Stimulated activated CD8-positive, alpha-beta memory T cell treated with anti-CD3 and anti-CD28 coated beads, Interleukin-12 subunit alpha, Interleukin-12 subunit beta, amount 100 ng/mL, for 1 hour (primary cell): ENCODE results near the gene PRKCE.
"Not testable (repeated sequence)": the region's sequence is repeated elsewhere in the genome, so short reads cannot be mapped to it uniquely, and the experiment has no call there.

Experiments
- DNase-seq: peaks from one replicate; pipeline ENCODE4 v3.0.0-alpha.2; 2020; ENCODE audit warnings: low read depth

Gene PRKCE

DNA sequence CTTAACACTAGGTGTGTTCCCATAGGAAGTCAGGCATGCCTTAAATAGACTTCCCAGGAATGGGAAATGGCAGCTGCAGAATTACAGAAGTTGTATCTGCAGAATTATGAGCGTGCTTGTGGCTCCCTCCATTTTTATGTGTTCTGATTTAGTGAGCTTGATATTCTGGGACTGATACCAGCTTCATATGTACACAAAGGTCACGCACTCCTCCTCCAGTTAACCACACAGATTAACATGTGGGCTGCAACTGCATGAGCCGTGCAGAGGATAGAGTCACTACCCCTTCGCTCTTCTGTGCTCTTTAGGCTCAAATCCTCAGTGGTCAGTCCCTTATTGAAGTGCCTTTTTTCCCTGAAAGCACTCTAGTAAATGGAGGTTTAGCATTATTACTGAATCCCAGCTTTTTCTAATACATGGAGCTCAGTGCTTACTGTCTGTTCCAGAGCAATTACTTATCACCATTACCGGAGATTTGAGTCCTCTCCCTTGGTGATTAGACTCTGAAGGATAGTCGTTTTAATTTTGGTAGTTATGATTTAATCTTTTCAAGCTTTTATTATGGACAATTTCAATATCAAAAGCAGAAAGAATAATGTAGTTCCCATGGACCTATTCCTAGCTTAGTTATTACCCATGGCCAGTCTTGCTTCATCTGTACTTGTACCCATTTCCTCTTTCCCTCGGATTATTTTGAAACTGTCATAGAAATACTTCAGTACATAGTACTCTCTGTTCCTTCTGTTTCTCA lies 238.3 kb downstream of the PRKCE start:
- no peak for DNase-seq

DNA sequence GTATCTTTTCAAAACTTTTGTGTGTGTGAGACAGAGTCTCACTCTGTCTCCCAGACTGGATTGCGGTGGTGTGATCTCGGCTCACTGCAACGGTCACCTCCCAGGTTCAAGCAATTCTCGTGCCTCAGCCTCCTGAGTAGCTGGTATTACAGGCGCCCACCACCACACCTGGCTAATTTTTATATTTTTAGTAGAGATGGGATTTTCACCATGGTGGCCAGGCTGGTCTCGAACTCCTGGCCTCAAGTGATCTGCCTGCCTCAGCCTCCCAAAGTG lies 238.8 kb downstream of the PRKCE start:
- not testable (repeated sequence) for DNase-seq

DNA sequence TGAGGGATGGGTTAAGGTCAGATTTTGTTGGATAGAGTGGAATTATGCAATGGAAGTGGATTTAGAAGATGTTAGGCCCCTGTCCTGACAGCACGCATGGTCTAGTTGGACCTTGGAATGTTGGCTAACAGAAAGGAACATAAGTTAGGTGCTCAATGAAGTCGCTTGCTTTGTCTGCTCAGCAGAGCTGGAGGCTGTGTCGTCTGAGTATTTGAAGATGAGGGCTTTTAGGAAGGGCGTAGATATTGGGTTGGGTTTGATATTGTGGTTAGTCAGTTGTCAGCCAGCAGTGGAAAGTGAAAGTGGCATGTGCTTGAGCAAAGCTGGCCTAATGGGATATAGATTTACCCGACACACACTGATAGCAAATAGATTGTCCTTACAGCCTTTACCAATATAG lies 239.3 kb downstream of the PRKCE start:
- DNase-seq, result no peak

DNA sequence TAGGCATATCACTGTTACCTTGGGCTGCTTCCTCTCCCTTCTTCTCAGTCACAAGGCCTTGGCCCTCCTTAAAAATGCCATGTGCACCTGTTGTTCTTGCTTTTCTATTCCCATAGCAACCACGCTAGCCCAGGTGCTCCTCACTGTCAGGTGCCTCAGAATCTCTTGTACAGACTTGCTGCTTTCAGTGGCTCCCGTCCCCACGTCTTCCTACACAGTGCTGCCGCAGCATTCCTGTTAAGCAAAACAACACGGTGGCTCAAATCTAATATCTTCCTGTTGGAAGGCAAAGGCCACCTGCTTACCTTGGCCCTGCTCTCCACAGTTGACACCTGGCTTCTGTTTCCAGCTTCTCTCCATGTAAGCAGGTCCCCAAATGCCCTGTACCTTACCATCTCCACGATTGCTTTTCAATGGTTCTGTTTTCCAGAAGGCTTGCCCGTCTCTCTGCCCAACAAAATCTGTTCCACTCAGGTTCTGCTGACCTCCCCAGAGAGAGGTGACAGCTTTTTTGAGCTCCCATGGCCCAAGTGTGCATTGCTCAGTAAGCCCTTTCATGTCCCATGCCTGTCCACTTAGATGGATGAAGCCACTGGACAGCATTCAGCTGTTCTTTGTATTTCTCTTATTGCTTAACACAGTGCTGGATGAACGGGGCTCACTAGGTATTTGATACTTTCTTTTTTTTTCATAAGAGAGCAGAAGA lies 240.4 kb downstream of the PRKCE start:
- no peak for DNase-seq

DNA sequence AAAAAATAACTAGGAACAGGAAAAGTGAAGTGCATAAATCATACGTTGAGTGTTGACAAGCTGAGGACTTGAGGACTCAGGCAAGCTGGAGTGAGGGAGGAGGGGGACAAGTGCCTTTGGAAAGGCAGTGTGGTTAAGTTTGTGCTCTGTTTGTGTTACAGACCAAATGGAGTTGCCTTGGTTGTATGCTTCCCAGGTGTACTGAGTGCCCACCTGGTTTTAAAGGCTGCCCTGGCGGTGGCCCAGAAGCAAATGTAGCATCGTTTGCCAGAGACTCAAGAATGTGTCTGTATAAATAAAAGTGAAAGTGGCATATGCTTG lies 240.9 kb downstream of the PRKCE start:
- no peak for DNase-seq

DNA sequence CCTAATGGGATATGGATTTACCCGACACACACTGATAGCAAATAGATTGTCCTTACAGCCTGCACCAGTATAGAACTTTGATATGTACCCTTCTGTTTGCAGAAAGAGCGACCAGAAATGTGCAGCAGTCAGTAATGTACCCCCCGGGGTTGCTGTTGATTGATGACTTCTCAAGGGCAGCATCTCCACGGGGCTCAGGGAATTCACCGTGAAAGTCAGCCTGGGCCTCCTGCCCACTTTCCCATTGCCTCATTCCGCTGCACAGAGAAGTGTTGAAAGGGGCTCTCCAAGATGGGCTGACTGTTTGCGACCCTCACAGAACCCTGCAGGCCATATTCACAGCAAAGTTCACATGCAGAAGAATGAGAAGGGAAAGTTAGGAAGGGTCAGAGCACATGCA lies 241.3 kb downstream of the PRKCE start:
- DNase-seq, result no peak

DNA sequence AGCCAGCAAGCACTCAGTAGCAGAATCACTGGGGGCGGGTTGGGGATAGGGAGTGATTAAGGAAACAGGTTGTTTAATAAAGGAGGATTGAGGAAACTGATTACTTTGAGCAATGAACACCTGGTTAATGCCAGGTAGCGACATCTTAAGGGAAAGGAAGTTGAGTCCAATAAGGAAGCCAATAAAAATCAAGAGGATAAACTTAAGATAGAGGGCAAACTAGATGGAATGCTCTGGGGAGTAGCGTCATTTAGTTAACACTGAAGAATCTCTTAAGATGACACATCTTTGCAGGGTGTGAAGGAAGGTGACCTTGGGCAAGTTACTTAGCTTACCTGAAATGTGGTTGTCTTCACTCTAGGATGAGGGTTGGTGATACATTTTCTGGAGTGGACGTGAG lies 242.7 kb downstream of the PRKCE start:
- DNase-seq, result no peak

DNA sequence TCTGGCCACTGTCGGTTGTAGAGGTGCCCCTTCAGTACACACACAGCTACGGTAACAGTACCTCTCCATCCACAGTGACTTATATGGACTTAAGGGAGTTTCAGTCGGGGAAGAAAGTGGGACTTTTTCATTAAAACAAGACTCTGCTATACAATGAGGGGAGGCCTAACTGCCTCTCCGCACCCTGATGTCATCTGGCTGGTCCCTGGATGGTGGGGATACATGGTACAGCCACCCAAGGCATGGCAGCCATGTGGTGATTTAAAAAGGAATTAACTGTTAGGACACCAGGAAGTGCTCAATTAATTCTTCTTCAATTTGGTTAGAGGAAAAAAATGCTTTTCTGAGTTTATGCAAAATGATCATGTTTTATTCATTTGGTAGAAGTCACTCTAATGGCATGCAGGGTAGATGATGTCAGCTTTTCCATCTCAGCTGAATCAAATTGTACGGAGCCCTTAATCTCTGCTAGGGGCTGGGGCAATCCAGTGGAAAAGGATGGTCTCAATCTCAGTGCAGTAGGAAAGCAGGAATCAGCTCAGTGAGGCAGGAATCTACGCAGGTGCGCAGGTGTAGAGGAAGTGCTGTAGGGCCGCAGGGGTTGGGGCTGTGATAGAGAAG lies 243.9 kb downstream of the PRKCE start:
- DNase-seq, result no peak

DNA sequence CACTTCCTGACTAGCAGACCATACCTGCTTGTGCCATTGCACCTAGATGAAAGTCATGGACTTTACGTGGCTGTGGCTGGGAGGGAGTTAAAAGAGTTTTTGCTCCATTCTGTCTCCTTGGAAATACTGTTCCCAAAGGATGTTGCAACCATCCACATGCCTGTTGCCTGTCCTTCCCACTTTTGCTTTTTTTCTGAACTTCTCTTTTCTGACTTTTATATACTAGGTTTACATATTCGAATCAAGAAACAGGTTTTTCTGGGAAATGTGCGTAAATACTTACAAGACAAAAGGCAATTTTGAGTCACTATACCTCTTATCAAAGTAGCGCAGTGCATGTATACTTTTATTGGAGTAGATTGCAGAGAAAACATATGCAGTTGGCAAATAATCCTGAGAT lies 244.8 kb downstream of the PRKCE start:
- no peak for DNase-seq

DNA sequence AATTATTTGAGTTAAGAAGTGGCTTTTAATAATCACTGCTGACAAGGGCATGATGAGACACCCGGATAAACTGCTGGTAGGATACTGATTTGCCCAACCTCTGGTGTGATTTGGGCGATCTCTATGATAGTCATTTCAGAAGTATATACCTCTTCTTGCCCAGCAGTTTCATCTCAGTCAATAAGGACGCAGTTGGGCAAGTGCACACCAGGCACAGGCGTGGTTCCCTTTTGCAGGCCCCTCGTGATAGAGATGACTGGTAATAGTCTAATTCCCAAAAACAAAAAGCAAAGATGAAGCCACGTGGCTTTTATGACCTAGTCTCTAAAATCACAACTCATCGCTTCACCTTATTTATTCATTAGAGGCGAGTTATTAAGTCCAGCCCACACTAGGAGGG lies 246.4 kb downstream of the PRKCE start:
- no peak for DNase-seq

DNA sequence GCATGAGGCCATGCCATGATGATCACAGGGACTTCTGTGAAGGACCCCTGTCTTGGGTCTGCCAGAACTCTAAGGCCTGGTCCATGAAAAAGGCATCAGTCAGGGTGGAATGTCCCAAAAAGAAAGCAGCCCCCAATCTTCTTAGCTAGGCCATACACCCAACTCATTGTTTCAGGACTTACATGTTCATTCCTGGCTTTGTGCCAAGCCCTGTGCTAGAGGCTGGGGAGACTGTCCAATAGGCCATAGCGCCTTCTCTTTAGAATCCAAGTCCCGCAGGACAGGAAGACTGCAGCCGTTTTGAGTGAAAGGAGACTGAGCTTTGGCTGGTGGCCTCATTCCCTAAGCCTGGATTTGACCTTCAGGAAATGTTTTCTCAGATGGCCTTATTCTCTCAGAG lies 247.3 kb downstream of the PRKCE start:
- DNase-seq, result no peak

DNA sequence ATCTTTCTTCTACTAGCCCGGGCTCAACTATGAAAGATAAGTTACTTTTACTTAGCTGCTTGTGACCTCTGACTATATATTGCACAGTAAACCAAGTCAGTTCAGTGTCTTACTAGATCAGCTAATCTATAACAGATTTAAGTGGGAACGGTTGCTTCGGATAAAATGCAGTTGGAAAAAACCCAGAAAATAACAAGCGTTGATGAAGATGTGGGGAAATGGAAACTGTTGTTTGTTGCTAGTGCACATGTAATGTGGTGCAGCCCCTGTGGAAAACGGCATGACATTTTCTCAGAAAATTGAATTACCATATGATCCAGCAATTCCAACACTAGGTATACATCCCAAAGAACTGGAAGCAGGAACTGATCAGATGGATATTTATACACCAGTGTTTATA lies 248.5 kb downstream of the PRKCE start:
- DNase-seq, result no peak

DNA sequence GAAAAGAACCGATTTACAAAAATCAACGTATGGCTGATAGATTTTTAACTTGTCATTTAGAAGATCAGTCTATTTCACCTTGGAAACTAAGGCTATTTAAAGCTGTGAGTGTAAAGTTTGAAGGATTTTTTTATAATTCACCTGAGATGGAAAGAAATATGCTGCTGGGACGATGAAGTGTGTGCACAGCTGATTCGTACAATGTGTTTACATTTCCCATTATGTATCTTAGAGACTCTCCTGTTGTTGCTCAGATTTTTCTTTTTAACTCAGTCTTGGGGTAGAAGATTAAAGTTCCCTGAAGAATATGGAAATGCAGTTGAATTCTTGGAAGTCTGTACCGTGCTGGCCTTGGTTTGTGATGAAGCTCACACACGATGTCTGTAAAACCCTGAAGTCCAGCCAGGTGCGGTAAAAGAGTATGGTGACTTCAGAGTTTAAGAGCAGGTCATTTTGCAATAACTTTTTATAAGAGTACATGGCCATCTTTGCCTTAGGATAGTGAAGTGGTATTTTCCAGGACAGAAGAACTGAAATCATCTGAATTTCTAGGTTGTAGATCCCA lies 250.1 kb downstream of the PRKCE start:
- no peak for DNase-seq

DNA sequence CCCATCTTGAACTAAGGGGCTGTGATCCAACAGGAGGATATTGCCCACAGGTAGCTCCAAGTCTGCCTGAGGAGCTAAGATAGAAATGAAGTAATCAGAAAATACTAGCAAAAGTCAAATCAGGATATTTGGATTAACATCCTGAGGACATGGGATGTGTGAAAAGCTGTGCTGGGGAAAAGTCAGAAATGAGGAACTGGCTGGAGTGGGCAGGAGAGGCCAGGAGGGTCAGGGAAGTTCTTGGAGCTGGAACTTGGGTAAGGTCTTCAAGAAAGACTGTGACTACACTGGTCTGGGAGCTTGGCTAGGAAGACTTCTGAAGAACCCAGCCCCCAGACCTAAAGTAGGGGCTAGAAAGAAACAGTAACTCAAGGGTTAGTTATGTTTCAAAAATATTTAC lies 250.9 kb downstream of the PRKCE start:
- no peak for DNase-seq

DNA sequence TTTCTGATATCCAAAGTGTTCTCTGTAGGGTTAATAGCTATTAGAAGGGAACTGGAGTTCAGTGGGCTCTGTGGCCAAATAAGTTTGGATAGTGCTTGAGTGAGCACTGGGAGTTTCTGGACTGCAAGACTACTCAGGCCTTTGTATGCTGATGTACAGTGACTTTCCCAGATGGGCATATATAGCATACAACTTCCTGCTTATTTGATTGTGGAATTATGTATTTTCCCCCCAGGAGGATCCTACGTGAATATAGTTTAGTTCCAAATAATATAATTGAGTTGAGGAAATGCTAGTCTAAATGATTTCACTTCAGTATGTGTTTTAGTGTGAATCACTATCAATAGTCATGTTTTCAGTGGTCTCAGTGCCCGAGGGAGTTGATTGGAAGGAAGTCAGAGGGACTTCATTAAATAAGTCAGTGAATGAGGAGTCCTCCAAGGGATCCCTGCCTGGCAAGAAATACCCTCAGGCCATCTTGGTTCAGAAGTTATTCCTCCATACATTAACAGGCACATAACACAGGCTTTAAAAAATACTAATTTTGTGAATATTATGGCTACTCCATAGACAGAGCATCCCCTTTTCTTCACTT lies 251.4 kb downstream of the PRKCE start:
- no peak for DNase-seq

DNA sequence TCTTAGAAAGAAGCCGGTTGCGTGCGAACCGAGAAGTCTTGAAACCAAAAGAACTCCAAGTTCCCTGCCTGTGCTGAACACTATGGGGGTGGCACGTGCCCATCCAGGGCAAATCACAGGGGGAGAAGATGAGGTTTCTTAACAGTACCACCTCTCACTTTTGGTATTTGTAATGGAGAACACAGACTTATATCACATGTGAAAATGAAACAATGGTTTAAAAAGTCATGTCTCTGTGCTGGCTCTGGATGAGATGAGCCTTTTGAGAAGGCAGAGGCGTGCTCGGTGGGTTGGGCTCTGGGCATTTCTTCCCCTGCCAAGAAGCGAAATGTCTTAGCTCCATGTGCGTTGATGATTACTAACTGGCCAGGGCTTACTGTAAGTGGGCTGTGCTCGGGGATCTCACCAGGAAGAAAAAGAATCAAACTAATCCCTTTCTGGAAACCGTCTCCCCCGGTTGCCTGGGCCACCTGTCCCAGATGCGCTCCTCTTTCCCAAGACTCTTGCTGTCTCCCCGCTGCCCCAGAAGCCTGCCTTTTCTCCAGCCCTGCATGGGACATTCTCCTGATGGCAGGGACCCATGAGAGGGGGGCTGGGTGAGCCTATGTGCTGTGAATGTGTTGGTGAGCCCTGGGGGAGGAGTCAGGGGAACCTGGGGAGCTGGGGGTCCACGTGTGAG lies 252.9 kb downstream of the PRKCE start:
- DNase-seq, result no peak

DNA sequence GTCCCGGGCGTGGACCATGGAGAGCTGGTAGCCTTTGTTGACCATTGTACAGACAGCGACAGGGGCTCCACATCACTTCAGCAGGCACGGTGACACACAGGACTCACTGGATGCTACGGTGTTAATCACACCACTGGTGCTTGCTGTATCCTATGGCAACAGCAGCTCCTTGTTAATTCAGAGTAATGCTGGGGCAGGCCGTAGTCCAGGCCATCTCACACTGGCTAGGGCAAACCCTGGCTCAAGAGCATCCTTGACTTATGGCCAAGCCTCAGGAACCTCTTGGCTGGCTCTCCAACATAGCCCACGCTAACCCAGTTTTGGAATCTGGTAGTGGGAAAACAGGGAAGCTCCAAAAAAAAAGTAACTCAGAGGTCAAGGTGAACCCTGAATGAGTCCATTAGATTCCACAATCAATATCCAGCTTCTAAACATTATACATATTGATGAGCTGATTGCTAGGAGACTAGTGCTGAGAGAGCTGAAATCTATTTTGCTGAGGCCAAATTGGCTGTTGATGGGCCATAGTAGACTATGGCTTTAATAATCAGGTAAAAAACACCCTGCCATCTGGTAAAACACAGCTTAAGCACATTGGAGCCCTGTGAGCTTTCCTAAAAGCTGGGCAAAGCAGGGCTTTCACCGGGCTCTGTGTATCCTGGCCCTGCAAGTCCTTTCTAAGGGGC lies 253.6 kb downstream of the PRKCE start:
- DNase-seq, result no peak

DNA sequence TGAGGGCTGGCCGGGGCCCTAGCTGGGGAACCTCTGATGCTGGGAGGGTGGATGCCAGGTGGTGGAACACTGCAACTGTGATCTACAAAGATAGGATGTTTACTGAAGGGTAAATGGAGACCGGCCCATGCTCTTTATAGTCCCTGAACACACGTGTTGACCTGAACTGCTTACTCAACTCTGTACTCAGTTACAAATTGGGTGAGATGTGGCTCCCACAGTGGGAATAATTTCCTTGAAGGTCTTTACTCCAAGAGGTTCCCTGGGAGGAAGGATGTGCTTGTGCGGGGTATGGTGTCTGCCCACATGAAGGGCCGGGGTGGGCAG lies 254.1 kb downstream of the PRKCE start:
- DNase-seq, result no peak

DNA sequence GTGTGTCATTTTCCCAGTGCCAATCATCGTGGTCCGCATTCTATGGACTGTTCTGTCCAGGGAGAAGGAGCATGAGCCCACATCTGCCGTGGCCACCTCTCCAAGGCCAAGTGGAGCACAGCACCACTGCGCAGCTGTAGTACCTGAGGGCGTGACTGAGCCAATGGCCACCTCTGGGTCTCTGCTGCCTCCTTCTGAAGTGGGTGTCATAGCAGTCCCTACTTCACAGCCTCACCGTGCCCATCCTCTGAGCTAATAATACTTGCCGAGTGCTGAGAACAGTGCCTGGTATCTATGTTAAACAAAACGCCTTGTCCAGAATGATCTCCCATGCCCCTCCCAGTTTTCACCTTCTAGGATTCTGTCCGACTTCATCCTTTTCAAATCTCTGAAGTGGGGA lies 256.1 kb downstream of the PRKCE start:
- no peak for DNase-seq

DNA sequence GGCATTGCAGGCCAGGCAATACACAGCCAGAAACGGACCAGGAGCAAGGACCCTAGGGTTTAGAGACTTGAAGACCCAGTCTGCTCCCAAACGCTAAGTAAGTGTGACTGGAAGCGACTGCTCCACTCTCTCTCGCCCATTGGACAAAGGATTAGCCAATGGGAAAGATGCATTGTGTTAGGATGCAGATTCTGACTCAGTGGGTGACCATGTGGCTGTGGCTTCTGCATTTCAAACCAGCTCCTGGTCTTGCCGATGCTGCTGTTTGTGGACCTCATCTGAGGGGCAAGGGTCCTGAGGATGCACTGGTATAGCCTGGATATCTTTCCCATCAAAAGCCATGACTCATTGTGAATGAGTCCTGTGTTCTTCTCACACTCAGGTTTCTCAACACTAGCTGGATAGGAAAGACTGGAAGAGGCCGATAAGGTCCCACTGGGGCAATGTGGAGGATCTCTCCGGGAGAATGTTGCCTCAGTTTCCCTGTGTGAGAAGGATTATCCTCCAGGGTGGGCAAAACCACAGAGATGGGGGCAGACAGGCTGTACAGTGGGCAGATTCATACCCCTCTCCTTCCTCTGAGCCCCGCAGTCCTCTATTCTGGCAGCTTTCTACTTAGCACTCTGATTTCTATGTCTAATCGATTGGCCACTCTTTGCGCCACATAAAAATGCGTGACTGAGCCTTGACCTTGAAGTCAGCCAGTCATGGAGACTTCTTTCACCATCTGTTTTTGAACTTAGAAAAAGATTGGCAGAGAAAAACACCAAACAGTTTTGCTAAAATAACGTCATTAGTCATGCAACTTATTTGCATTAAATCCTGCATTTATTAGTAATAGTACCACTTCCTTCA lies 257.1 kb downstream of the PRKCE start:
- DNase-seq, result no peak

DNA sequence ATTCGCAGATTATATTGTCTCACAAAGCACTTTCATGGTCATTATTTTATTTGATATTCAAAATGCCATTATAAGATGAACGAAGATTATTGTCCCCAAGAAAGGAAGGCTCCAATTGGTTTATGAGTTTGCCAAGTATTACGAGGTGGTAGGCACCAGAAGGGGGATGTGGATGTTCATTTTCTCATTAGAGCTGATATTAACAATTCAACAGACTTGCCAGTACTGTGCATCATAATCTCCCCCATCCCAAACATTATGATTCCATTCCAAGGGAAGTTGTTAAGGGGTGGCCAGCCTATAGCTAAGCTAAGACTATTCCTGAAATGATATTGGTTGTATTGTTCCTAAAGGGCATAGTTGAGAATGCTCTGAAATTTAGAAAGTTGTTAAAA lies 257.7 kb downstream of the PRKCE start:
- no peak for DNase-seq
